CD4-positive, CD25-positive, alpha-beta regulatory T cell (primary cell): ENCODE measurements around the gene SUGP2. TPM values are rescaled to one million over a fixed set of nuclear protein-coding genes. Genes with fewer than 3 reads are reported as not detected.
A peak's percentile ranks its signal among the peaks of the same experiment; 100 is the strongest.
"Not testable (repeated sequence)": the region's sequence is repeated elsewhere in the genome, so short reads cannot be mapped to it uniquely, and the experiment has no call there.

ENCODE experiments used
- ATAC-seq, 2 donors: fragments of 150-1000 bp; cut with Tn5 transposase; one replicate each; pipeline ENCODE4 v1.10.0; 2021; ENCODE audit warnings: low read depth in 2 of 2, moderate number of reproducible peaks in 2 of 2, moderate library complexity in 1 of 2
- DNase-seq, 3 donors: peaks; one replicate each; pipeline versions ENCODE4 v3.0.0 to v3.0.0-alpha.2; 2012 to 2022; ENCODE audit warnings: mixed read lengths in 1 of 3
- H3K27ac ChIP-seq: one replicate; pipeline ENCODE4 v1.7.0; 2013; ENCODE audit warnings: mild to moderate bottlenecking, low read length; ENCODE audit not compliant: insufficient read depth, poor library complexity, severe bottlenecking
- H3K27me3 ChIP-seq: one replicate; pipeline ENCODE4 v1.7.0; 2013; ENCODE audit warnings: low read length; ENCODE audit not compliant: control insufficient read depth, insufficient read depth
- H3K36me3 ChIP-seq: one replicate; pipeline ENCODE4 v1.7.0; 2013; ENCODE audit warnings: mild to moderate bottlenecking, low read length, moderate library complexity; ENCODE audit not compliant: control insufficient read depth, insufficient read depth
- H3K4me1 ChIP-seq: 2 replicates; pipeline ENCODE4 v1.7.0; 2013; ENCODE audit warnings: mild to moderate bottlenecking, low read length; ENCODE audit not compliant: insufficient read depth, control insufficient read depth, poor library complexity, severe bottlenecking
- H3K4me3 ChIP-seq: one replicate; pipeline ENCODE4 v1.7.0; 2013; ENCODE audit warnings: low read depth, mild to moderate bottlenecking, low read length, moderate library complexity
- H3K9me3 ChIP-seq, 2 experiments: 1 replicate in 1 of 2; 2 replicates in 1 of 2; pipeline ENCODE4 v1.7.0; 2013; ENCODE audit warnings: low read length in 2 of 2, mild to moderate bottlenecking in 1 of 2, moderate library complexity in 1 of 2; ENCODE audit not compliant: control insufficient read depth in 2 of 2
- H3K27ac Mint-ChIP-seq, 3 donors: one replicate each; pipeline ENCODE4 v1.8.0; 2020 to 2022; ENCODE audit warnings: mild to moderate bottlenecking in 3 of 3, mixed read lengths in 3 of 3, moderate library complexity in 2 of 3
- H3K27me3 Mint-ChIP-seq: one replicate; pipeline ENCODE4 v1.8.0; 2022; ENCODE audit warnings: mild to moderate bottlenecking, mixed read lengths
- H3K36me3 Mint-ChIP-seq: one replicate; pipeline ENCODE4 v1.8.0; 2020; ENCODE audit warnings: mixed read lengths
- H3K4me1 Mint-ChIP-seq, 4 donors: one replicate each; pipeline ENCODE4 v1.8.0; 2020 to 2022; ENCODE audit warnings: mixed read lengths in 4 of 4, mild to moderate bottlenecking in 1 of 4
- H3K4me3 Mint-ChIP-seq, 4 donors: one replicate each; pipeline ENCODE4 v1.8.0; 2020 to 2022; ENCODE audit warnings: mild to moderate bottlenecking in 4 of 4, mixed read lengths in 4 of 4, moderate library complexity in 3 of 4
- H3K9me3 Mint-ChIP-seq, 7 donors: one replicate each; pipeline ENCODE4 v1.8.0; 2020 to 2022; ENCODE audit warnings: mixed read lengths in 7 of 7, mild to moderate bottlenecking in 3 of 7, moderate library complexity in 2 of 7
- polyA plus RNA-seq, 4 donors: library from polyadenylated mRNA; unstranded; fragments of 300-500 nt; fragmentation: Illumina TruSeq; gene quantifications; one replicate each; pipeline ENCODE4 v1.2.3, GENCODE V29; 2021
- total RNA-seq: library from RNA; stranded (reverse); gene quantifications from one replicate; pipeline ENCODE4 v1.2.3, GENCODE V29; 2022

Gene SUGP2
- total and polyA plus RNA-seq, 5 donors from 2014 or later: 6.2 to 131 (median 8.2) TPM

GRCh38 chr19:18955042-18955441 lies 78.3 kb downstream of the SUGP2 start:
- no peaks in the 10 kb centered on the region for H3K27me3 ChIP-seq
- peaks cover 0 to 5% (median 0%) of the 10 kb centered on the region in 7 donors for H3K9me3 Mint-ChIP-seq
- no peak overlapping the region for H3K27ac ChIP-seq
- ATAC-seq (no peak), DNase-seq (no peak)
- no peak overlapping the region for H3K4me3 ChIP-seq
- H3K9me3 ChIP-seq: no peaks in the 10 kb centered on the region
- H3K4me1 ChIP-seq: no peaks in the 10 kb centered on the region
- H3K4me1 Mint-ChIP-seq: no peaks in the 10 kb centered on the region
- H3K36me3 ChIP-seq: no peaks in the 10 kb centered on the region
- H3K4me3 Mint-ChIP-seq: no peak overlapping the region
- no peaks in the 10 kb centered on the region for H3K36me3 Mint-ChIP-seq
- H3K27ac Mint-ChIP-seq: no peak overlapping the region
- H3K27me3 Mint-ChIP-seq: no peaks in the 10 kb centered on the region

GRCh38 chr19:18954094-18954493 lies 79.2 kb downstream of the SUGP2 start:
- ATAC-seq: no peak

GRCh38 chr19:18952364-18953003 lies 80.8 kb downstream of the SUGP2 start:
- H3K36me3 Mint-ChIP-seq, H3K36me3 ChIP-seq, H3K9me3 Mint-ChIP-seq, DNase-seq, H3K4me3 Mint-ChIP-seq, ATAC-seq, H3K4me3 ChIP-seq, H3K4me1 Mint-ChIP-seq, H3K27ac Mint-ChIP-seq, H3K27me3 ChIP-seq, H3K4me1 ChIP-seq, H3K9me3 ChIP-seq, H3K27ac ChIP-seq, H3K27me3 Mint-ChIP-seq: not testable (repeated sequence)

More at GRCh38 chr19:18954094-18954493, 79.2 kb downstream of the SUGP2 start:
- Histone ChIP-seq H3K9me3 (no peaks in the 10 kb centered on the region), H3K27me3 (no peaks in the 10 kb centered on the region), H3K36me3 (no peaks in the 10 kb centered on the region), H3K27ac (no peak overlapping the region), H3K4me1 (no peaks in the 10 kb centered on the region), H3K4me3 (no peak overlapping the region)
- Mint-ChIP-seq H3K9me3 (peaks cover 0 to 5% (median 0%) of the 10 kb centered on the region in 7 donors), H3K27me3 (no peaks in the 10 kb centered on the region), H3K36me3 (no peaks in the 10 kb centered on the region), H3K4me1 (no peaks in the 10 kb centered on the region), H3K4me3 (no peak overlapping the region), H3K27ac (peak overlapping the region in 1 of 3 donors; percentile 63)
- DNase-seq: no peak

- Histone ChIP-seq H3K36me3 (no peaks in the 10 kb centered on the region), H3K4me1 (no peaks in the 10 kb centered on the region), H3K4me3 (no peak overlapping the region), H3K27ac (no peak overlapping the region), H3K27me3 (no peaks in the 10 kb centered on the region), H3K9me3 (no peaks in the 10 kb centered on the region)
- no peak overlapping the region for H3K27ac Mint-ChIP-seq
- DNase-seq (no peak), ATAC-seq (no peak)
- H3K36me3 Mint-ChIP-seq: no peaks in the 10 kb centered on the region
- peaks cover 0 to 3% (median 0%) of the 10 kb centered on the region in 4 donors for H3K4me1 Mint-ChIP-seq
- H3K27me3 Mint-ChIP-seq: peaks cover 4% of the 10 kb centered on the region
- no peak overlapping the region for H3K4me3 Mint-ChIP-seq
- peaks cover 0 to 5% (median 0%) of the 10 kb centered on the region in 7 donors for H3K9me3 Mint-ChIP-seq
Observed at GRCh38 chr19:18951721-18952281, 81.5 kb downstream of the SUGP2 start.

- no peaks in the 10 kb centered on the region for H3K36me3 Mint-ChIP-seq
- Histone ChIP-seq H3K27me3 (no peaks in the 10 kb centered on the region), H3K4me1 (no peaks in the 10 kb centered on the region), H3K4me3 (no peak overlapping the region), H3K36me3 (no peaks in the 10 kb centered on the region), H3K27ac (no peak overlapping the region), H3K9me3 (no peaks in the 10 kb centered on the region)
- peaks cover 4% of the 10 kb centered on the region for H3K27me3 Mint-ChIP-seq
- ATAC-seq (no peak), DNase-seq (no peak)
- H3K9me3 Mint-ChIP-seq: peaks cover 0 to 2% (median 0%) of the 10 kb centered on the region in 7 donors
- H3K4me1 Mint-ChIP-seq: peaks cover 0 to 10% (median 0%) of the 10 kb centered on the region in 4 donors
- no peak overlapping the region for H3K4me3 Mint-ChIP-seq
- H3K27ac Mint-ChIP-seq: no peak overlapping the region
Observed at GRCh38 chr19:18949858-18950257, 83.5 kb downstream of the SUGP2 start.

- Mint-ChIP-seq H3K27ac (peak overlapping the region in 1 of 3 donors; percentile 75), H3K4me1 (peaks cover 0 to 10% (median 0%) of the 10 kb centered on the region in 4 donors), H3K36me3 (no peaks in the 10 kb centered on the region), H3K27me3 (peaks cover 7% of the 10 kb centered on the region), H3K9me3 (no peaks in the 10 kb centered on the region), H3K4me3 (no peak overlapping the region)
- Histone ChIP-seq H3K4me1 (no peaks in the 10 kb centered on the region), H3K36me3 (no peaks in the 10 kb centered on the region), H3K27ac (no peak overlapping the region), H3K9me3 (no peaks in the 10 kb centered on the region), H3K27me3 (no peaks in the 10 kb centered on the region), H3K4me3 (no peak overlapping the region)
- ATAC-seq (no peak), DNase-seq (no peak)
Observed at GRCh38 chr19:18948976-18949356, 84.4 kb downstream of the SUGP2 start.

GRCh38 chr19:18948075-18948975 lies 85.0 kb downstream of the SUGP2 start:
- Mint-ChIP-seq H3K27me3 (peaks cover 13% of the 10 kb centered on the region), H3K4me1 (peaks cover 0 to 10% (median 0%) of the 10 kb centered on the region in 4 donors), H3K9me3 (no peaks in the 10 kb centered on the region), H3K4me3 (no peak overlapping the region), H3K27ac (no peak overlapping the region), H3K36me3 (no peaks in the 10 kb centered on the region)
- Histone ChIP-seq H3K4me3 (no peak overlapping the region), H3K36me3 (no peaks in the 10 kb centered on the region), H3K9me3 (no peaks in the 10 kb centered on the region), H3K4me1 (no peaks in the 10 kb centered on the region), H3K27me3 (no peaks in the 10 kb centered on the region), H3K27ac (no peak overlapping the region)
- DNase-seq (no peak), ATAC-seq (no peak)
